ENCODE data around the gene TMEM132E.

Gene TMEM132E

GRCh38 chr17:34665819-34666763, 86.7 kb downstream of the TMEM132E start:
- no peak for DNase-seq (ENCODE audit: low spot score)

GRCh38 chr17:34667656-34668055, 88.3 kb downstream of the TMEM132E start:
- no peak for DNase-seq (ENCODE audit: low spot score)

GRCh38 chr17:34668206-34668605, 88.8 kb downstream of the TMEM132E start:
- DNase-seq (ENCODE audit: low spot score): no peak

- no peak for DNase-seq (ENCODE audit: low spot score)
These were observed 90.1 kb downstream of the TMEM132E start for GRCh38 chr17:34669511-34669910.

GRCh38 chr17:34670618-34671017, 91.2 kb downstream of the TMEM132E start:
- DNase-seq (ENCODE audit: low spot score): no peak

- no peak for DNase-seq (ENCODE audit: low spot score)
These were observed 91.8 kb downstream of the TMEM132E start for GRCh38 chr17:34671191-34671590.

GRCh38 chr17:34672176-34672785, 92.9 kb downstream of the TMEM132E start:
- DNase-seq (ENCODE audit: low spot score): no peak

- DNase-seq (ENCODE audit: low spot score): no peak
These were observed 94.1 kb downstream of the TMEM132E start for GRCh38 chr17:34673516-34673915.

- DNase-seq (ENCODE audit: low spot score): no peak
These were observed 94.9 kb downstream of the TMEM132E start for GRCh38 chr17:34673995-34674890.

GRCh38 chr17:34675143-34675542, 95.8 kb downstream of the TMEM132E start:
- DNase-seq (ENCODE audit: low spot score): no peak

GRCh38 chr17:34675605-34676004, 96.2 kb downstream of the TMEM132E start:
- no peak for DNase-seq (ENCODE audit: low spot score)

GRCh38 chr17:34680151-34680550, 100.8 kb downstream of the TMEM132E start:
- DNase-seq (ENCODE audit: low spot score): no peak

- DNase-seq (ENCODE audit: low spot score): no peak
These were observed 102.9 kb downstream of the TMEM132E start for GRCh38 chr17:34682305-34682704.

GRCh38 chr17:34683390-34683789, 104.0 kb downstream of the TMEM132E start:
- DNase-seq (ENCODE audit: low spot score): no peak
